Measurements from ENCODE around the gene TPD52L2. TPM values are rescaled to one million over a fixed set of nuclear protein-coding genes. Genes with fewer than 3 reads are reported as not detected.

TPD52L2 gene
- total RNA-seq, 4 donors from 2014 or later = 85.9 to 101 (median 94.7) TPM

GRCh38 chr20:63895952-63896263 is 30.8 kb downstream of the TPD52L2 start:
- H3K4me3 ChIP-seq (ENCODE audit: low read depth, poor library complexity, severe bottlenecking) = peak overlapping the region; percentile 55
- WGBS, 2 donors = 0 to 1% methylated on average over 5 of the region's 5 CpGs
- no peak for DNase-seq (ENCODE audit: low spot score in 2 of 2)
- intact Hi-C loops (cut with DNase I; ENCODE audit: low total_unique reads) = no loop called here
- no peak for TF ChIP-seq POLR2A (IDR thresholded peaks at IDR 0.05)
- TF ChIP-seq CTCF (IDR thresholded peaks at IDR 0.05) = no peak

GRCh38 chr20:63896264-63897105 is 31.4 kb downstream of the TPD52L2 start:
- WGBS, 2 donors = 11 to 15% methylated on average over 18 of the region's 18 CpGs
- H3K4me3 ChIP-seq (ENCODE audit: low read depth, poor library complexity, severe bottlenecking) = no peak overlapping the region
- intact Hi-C loops (cut with DNase I; ENCODE audit: low total_unique reads) = no loop called here
- TF ChIP-seq CTCF (IDR thresholded peaks at IDR 0.05) (no peak), POLR2A (IDR thresholded peaks at IDR 0.05) (no peak)
- no peak for DNase-seq (ENCODE audit: low spot score in 2 of 2)

GRCh38 chr20:63897978-63898561 is 33.0 kb downstream of the TPD52L2 start:
- DNase-seq (ENCODE audit: low spot score in 2 of 2) = no peak
- WGBS, 2 donors = 93% methylated on average over 6 of the region's 6 CpGs
- no peak for TF ChIP-seq POLR2A (IDR thresholded peaks at IDR 0.05)
- TF ChIP-seq CTCF (IDR thresholded peaks at IDR 0.05) = no peak
- intact Hi-C loops (cut with DNase I; ENCODE audit: low total_unique reads) = no loop called here
- no peak overlapping the region for H3K4me3 ChIP-seq (ENCODE audit: low read depth, poor library complexity, severe bottlenecking)

- H3K4me3 ChIP-seq (ENCODE audit: low read depth, poor library complexity, severe bottlenecking) = no peak overlapping the region
- intact Hi-C loops (cut with DNase I; ENCODE audit: low total_unique reads) = no loop called here
- 74 to 86% methylated on average over 10 of the region's 10 CpGs for WGBS, 2 donors
- DNase-seq (ENCODE audit: low spot score in 2 of 2) = no peak
- TF ChIP-seq CTCF (IDR thresholded peaks at IDR 0.05) = no peak
- no peak for TF ChIP-seq POLR2A (IDR thresholded peaks at IDR 0.05)
Observed at GRCh38 chr20:63898882-63899558, 34.0 kb downstream of the TPD52L2 start.

- TF ChIP-seq POLR2A (IDR thresholded peaks at IDR 0.05) (no peak), CTCF (IDR thresholded peaks at IDR 0.05) (no peak)
- no peak for DNase-seq (ENCODE audit: low spot score in 2 of 2)
- no peak overlapping the region for H3K4me3 ChIP-seq (ENCODE audit: low read depth, poor library complexity, severe bottlenecking)
- intact Hi-C loops (cut with DNase I; ENCODE audit: low total_unique reads) = no loop called here
- whole genome bisulfite sequencing, 2 donors = 65 to 82% methylated on average over 3 of the region's 3 CpGs
Observed at GRCh38 chr20:63900413-63900812, 35.3 kb downstream of the TPD52L2 start.
